GM23248 (cell line): ENCODE measurements around the gene PSME3IP1. TPM values are rescaled to one million over a fixed set of nuclear protein-coding genes. Genes with fewer than 3 reads are reported as not detected.

ENCODE experiments used
- DNase-seq: peaks from one replicate; pipeline ENCODE4 v3.0.0-alpha.2; 2015
- H2AFZ ChIP-seq: fragments of 200-600 bp; sonication (generic); 2 replicates; pipeline ENCODE4 v1.6.1; 2016; ENCODE audit warnings: antibody characterized with exemption
- H3F3A ChIP-seq: fragments of 200-600 bp; sonication (generic); 2 replicates; pipeline ENCODE4 v1.6.1; 2016; ENCODE audit warnings: mild to moderate bottlenecking, antibody characterized with exemption, mixed run types; ENCODE audit not compliant: insufficient read depth
- H3K27ac ChIP-seq: fragments of 200-600 bp; sonication (generic); 2 replicates; pipeline ENCODE4 v1.5.1; 2016; ENCODE audit warnings: mild to moderate bottlenecking
- H3K27me3 ChIP-seq: fragments of 200-600 bp; sonication (generic); replicated peaks from 2 replicates; pipeline ENCODE4 v1.6.1; 2016; ENCODE audit warnings: mild to moderate bottlenecking; ENCODE audit not compliant: insufficient read depth
- H3K36me3 ChIP-seq: fragments of 200-600 bp; sonication (generic); 2 replicates; pipeline ENCODE4 v1.6.1; 2016; ENCODE audit warnings: low read depth, mild to moderate bottlenecking
- H3K4me1 ChIP-seq: fragments of 200-600 bp; sonication (generic); 2 replicates; pipeline ENCODE4 v1.6.1; 2016; ENCODE audit warnings: mild to moderate bottlenecking; ENCODE audit not compliant: insufficient read depth
- H3K4me2 ChIP-seq: fragments of 200-600 bp; sonication (generic); one replicate; pipeline ENCODE4 v1.6.1; 2016; ENCODE audit warnings: mild to moderate bottlenecking; ENCODE audit not compliant: unreplicated experiment
- H3K4me3 ChIP-seq: fragments of 200-600 bp; sonication (generic); 2 replicates; pipeline ENCODE4 v1.5.1; 2016; ENCODE audit warnings: mild to moderate bottlenecking
- H3K79me2 ChIP-seq: fragments of 200-600 bp; sonication (generic); 2 replicates; pipeline ENCODE4 v1.6.1; 2016; ENCODE audit warnings: mild to moderate bottlenecking; ENCODE audit not compliant: insufficient read depth
- H3K9ac ChIP-seq: fragments of 200-600 bp; sonication (generic); 2 replicates; pipeline ENCODE4 v1.6.1; 2016; ENCODE audit warnings: mild to moderate bottlenecking
- H3K9me2 ChIP-seq: fragments of 200-600 bp; sonication (generic); 2 replicates; pipeline ENCODE4 v1.6.1; 2016; ENCODE audit warnings: mixed run types, mild to moderate bottlenecking, moderate library complexity; ENCODE audit not compliant: insufficient read depth
- H3K9me3 ChIP-seq: fragments of 200-600 bp; sonication (generic); one replicate; pipeline ENCODE4 v1.6.1; 2017; ENCODE audit warnings: low read depth
- H4K20me1 ChIP-seq: fragments of 200-600 bp; sonication (generic); 2 replicates; pipeline ENCODE4 v1.6.0; 2016; ENCODE audit not compliant: insufficient read depth
- EZH2 ChIP-seq: fragments of 200-600 bp; sonication (generic); IDR thresholded peaks from 2 replicates; pipeline ENCODE4 v1.6.1; 2018; ENCODE audit warnings: antibody characterized with exemption, mild to moderate bottlenecking; ENCODE audit not compliant: insufficient read depth, poor library complexity, severe bottlenecking
- EZH2phosphoT487 ChIP-seq: fragments of 200-600 bp; sonication (generic); IDR thresholded peaks from 2 replicates; pipeline ENCODE4 v1.6.1; 2018; ENCODE audit warnings: antibody characterized with exemption, moderate library complexity, mild to moderate bottlenecking, low read depth; ENCODE audit not compliant: insufficient read depth
- WGBS, 2 experiments: methylation state at CpG; one replicate each; pipeline ENCODE4 v1.1.6; 2015 to 2017; ENCODE audit warnings: low lambda C conversion rate in 2 of 2, low coverage in 1 of 2; ENCODE audit errors: missing lambda C conversion rate in 2 of 2; 5-methylcytosine and 5-hydroxymethylcytosine counted together
- in situ Hi-C: fragments of 300-500 bp; cut with MboI; formaldehyde crosslinking; loops from 2 replicates; pipeline ENCODE4 v1.15.0; 2020
- polyA plus RNA-seq: library from polyadenylated mRNA; unstranded; fragments of >200 nt; fragmentation: Nextera tagmentation; extraction: Ambion mirVana; gene quantifications from 2 replicates; pipeline ENCODE4 v1.2.1, GENCODE V29; 2016
- total RNA-seq: library from RNA; depleted of rRNA; stranded (reverse); fragments of >200 nt; shearing (Covaris generic); gene quantifications from 2 replicates; pipeline ENCODE4 v1.2.3, GENCODE V29; 2014

PSME3IP1 gene
- total and polyA plus RNA-seq, 2 experiments from 2014 or later, result 42.2 to 58.9 TPM

- Histone ChIP-seq H3K27ac (no peak overlapping the region), H2AFZ (no peak overlapping the region), H3K79me2 (no peaks in the 10 kb centered on the region), H3K4me1 (no peaks in the 10 kb centered on the region), H3K9ac (no peak overlapping the region), H3K9me2 (no peaks in the 10 kb centered on the region), H3K4me3 (no peak overlapping the region), H3K9me3 (no peaks in the 10 kb centered on the region), H3K36me3 (no peaks in the 10 kb centered on the region), H4K20me1 (no peaks in the 10 kb centered on the region), H3K27me3 (no peaks in the 10 kb centered on the region), H3F3A (no peaks in the 10 kb centered on the region), H3K4me2 (no peak overlapping the region)
- WGBS, 2 experiments, result 92 to 100% methylated on average over 2 of the region's 2 CpGs
- DNase-seq, result no peak
- in situ Hi-C loops, result no loop called here
- TF ChIP-seq EZH2phosphoT487 (no peak), EZH2 (no peak)
Measured at GRCh38 chr16:57134982-57135381, 50.9 kb downstream of the PSME3IP1 start.

- Histone ChIP-seq H3K4me2 (no peak overlapping the region), H3K27me3 (no peaks in the 10 kb centered on the region), H3K9me3 (no peaks in the 10 kb centered on the region), H3F3A (no peaks in the 10 kb centered on the region), H3K4me1 (no peaks in the 10 kb centered on the region), H3K79me2 (no peaks in the 10 kb centered on the region), H3K27ac (no peak overlapping the region), H3K4me3 (no peak overlapping the region), H2AFZ (no peak overlapping the region), H3K36me3 (no peaks in the 10 kb centered on the region), H3K9me2 (no peaks in the 10 kb centered on the region), H3K9ac (no peak overlapping the region), H4K20me1 (no peaks in the 10 kb centered on the region)
- TF ChIP-seq EZH2phosphoT487 (no peak), EZH2 (no peak)
- 91 to 96% methylated on average over 9 to 10 of the region's 10 CpGs for WGBS, 2 experiments
- in situ Hi-C loops, result no loop called here
- no peak for DNase-seq
Measured at GRCh38 chr16:57133886-57134285, 52.0 kb downstream of the PSME3IP1 start.

GRCh38 chr16:57133031-57133430, 52.8 kb downstream of the PSME3IP1 start:
- no peak for TF ChIP-seq EZH2phosphoT487
- TF ChIP-seq EZH2, result no peak
- Histone ChIP-seq H3K9me3 (no peaks in the 10 kb centered on the region), H3K36me3 (no peaks in the 10 kb centered on the region), H3K4me1 (no peaks in the 10 kb centered on the region), H3K9me2 (no peaks in the 10 kb centered on the region), H3K4me3 (no peak overlapping the region), H2AFZ (no peak overlapping the region), H3F3A (no peaks in the 10 kb centered on the region), H3K4me2 (no peak overlapping the region), H4K20me1 (no peaks in the 10 kb centered on the region), H3K27ac (no peak overlapping the region), H3K27me3 (no peaks in the 10 kb centered on the region), H3K9ac (no peak overlapping the region), H3K79me2 (no peaks in the 10 kb centered on the region)
- WGBS, 2 experiments, result 67 to 75% methylated on average over 4 of the region's 4 CpGs
- in situ Hi-C loops, result no loop called here
- DNase-seq, result no peak

- Histone ChIP-seq H3K27me3 (no peaks in the 10 kb centered on the region), H4K20me1 (no peaks in the 10 kb centered on the region), H3K4me1 (no peaks in the 10 kb centered on the region), H3K9me3 (no peaks in the 10 kb centered on the region), H3K9me2 (no peaks in the 10 kb centered on the region), H2AFZ (no peak overlapping the region), H3K4me3 (no peak overlapping the region), H3K27ac (no peak overlapping the region), H3F3A (no peaks in the 10 kb centered on the region), H3K79me2 (no peaks in the 10 kb centered on the region), H3K4me2 (no peak overlapping the region), H3K9ac (no peak overlapping the region), H3K36me3 (no peaks in the 10 kb centered on the region)
- in situ Hi-C loops, result no loop called here
- 90 to 100% methylated on average over 1 of the region's 1 CpG for WGBS, 2 experiments
- no peak for TF ChIP-seq EZH2
- TF ChIP-seq EZH2phosphoT487, result no peak
- no peak for DNase-seq
Measured at GRCh38 chr16:57132470-57132869, 53.4 kb downstream of the PSME3IP1 start.
